ENCODE results near the gene MGAT4B. TPM values are rescaled to one million over a fixed set of nuclear protein-coding genes. Genes with fewer than 3 reads are reported as not detected.

MGAT4B gene
- total RNA-seq, 1 donor from 2014 or later, result 193 TPM

DNA sequence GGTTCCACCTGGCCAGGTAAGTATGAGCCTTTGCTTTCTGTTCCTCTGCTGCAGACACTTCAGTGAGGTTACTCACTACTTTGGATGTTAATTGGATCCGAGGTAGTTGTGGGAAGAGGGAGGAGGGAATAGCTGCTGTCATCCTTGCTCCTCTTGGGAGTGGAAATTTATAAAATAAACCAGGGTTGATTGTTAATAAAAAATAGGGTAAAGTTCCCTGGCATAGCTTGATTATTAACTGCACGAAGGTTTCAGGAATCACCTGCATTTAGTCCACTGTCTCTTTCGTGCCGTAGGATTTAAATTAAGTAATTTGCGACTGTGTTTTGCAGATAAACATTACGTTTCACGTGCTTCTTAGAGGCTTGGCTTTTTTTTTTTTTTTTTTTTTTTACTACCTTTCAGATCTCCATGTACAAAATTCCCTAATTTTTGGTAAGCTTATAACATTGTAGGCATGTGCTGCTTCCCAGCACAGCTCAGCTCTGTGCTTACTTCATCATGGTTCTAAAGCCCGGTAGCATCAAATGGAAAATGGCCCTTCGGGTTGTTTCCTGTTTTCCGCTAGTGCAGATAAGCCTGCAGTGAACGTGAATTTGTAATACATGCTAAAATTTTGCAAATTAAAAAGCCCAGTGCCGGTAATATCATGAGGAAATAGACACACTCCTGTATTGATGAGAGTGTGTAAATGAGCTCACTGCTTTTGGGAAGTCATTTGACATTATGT is 39.8 kb downstream of the MGAT4B start:
- Histone ChIP-seq H3K4me3 (ENCODE audit: insufficient read depth, low read depth, low read length) (peak overlapping the region; percentile 27), H3K36me3 (ENCODE audit: insufficient read depth, low read length) (peaks cover 17% of the 10 kb centered on the region), H3K4me1 (ENCODE audit: insufficient read depth, low read length) (peaks cover 56% of the 10 kb centered on the region), H3K27ac (ENCODE audit: low read depth, low read length) (peak overlapping the region; percentile 81), H4K20me1 (ENCODE audit: insufficient read depth, low read length) (peaks cover 44% of the 10 kb centered on the region), H3K9ac (ENCODE audit: low read length) (peak overlapping the region; percentile 63), H3K9me3 (ENCODE audit: insufficient read depth, low read depth, low read length) (no peaks in the 10 kb centered on the region), H3K27me3 (ENCODE audit: insufficient read depth, low read length) (no peaks in the 10 kb centered on the region), H3K4me2 (ENCODE audit: low read length) (peak overlapping the region; percentile 80), H3K79me2 (ENCODE audit: insufficient read depth, low read length) (peaks cover 60% of the 10 kb centered on the region), H2AFZ (ENCODE audit: low read depth, low read length) (no peak overlapping the region)
- no peak for DNase-seq (ENCODE audit: low read depth)
- Mint-ChIP-seq H3K27me3 (ENCODE audit: low read depth, unreplicated experiment) (no peaks in the 10 kb centered on the region), H3K4me1 (ENCODE audit: low read depth, unreplicated experiment) (peaks cover 60% of the 10 kb centered on the region), H3K27ac (ENCODE audit: unreplicated experiment) (peak overlapping the region; percentile 89), H3K36me3 (ENCODE audit: low read depth, unreplicated experiment) (peaks cover 19% of the 10 kb centered on the region), H3K4me3 (ENCODE audit: unreplicated experiment) (peak overlapping the region; percentile 76), H3K9me3 (ENCODE audit: unreplicated experiment) (no peaks in the 10 kb centered on the region)
- no peak for FAIRE-seq
- TF ChIP-seq, protein P1, sequence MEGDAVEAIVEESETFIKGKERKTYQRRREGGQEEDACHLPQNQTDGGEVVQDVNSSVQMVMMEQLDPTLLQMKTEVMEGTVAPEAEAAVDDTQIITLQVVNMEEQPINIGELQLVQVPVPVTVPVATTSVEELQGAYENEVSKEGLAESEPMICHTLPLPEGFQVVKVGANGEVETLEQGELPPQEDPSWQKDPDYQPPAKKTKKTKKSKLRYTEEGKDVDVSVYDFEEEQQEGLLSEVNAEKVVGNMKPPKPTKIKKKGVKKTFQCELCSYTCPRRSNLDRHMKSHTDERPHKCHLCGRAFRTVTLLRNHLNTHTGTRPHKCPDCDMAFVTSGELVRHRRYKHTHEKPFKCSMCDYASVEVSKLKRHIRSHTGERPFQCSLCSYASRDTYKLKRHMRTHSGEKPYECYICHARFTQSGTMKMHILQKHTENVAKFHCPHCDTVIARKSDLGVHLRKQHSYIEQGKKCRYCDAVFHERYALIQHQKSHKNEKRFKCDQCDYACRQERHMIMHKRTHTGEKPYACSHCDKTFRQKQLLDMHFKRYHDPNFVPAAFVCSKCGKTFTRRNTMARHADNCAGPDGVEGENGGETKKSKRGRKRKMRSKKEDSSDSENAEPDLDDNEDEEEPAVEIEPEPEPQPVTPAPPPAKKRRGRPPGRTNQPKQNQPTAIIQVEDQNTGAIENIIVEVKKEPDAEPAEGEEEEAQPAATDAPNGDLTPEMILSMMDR (IDR thresholded peaks at IDR 0.05; ENCODE audit: insufficient read depth, low read depth, low read length), result no peak
- no peak for TF ChIP-seq EZH2 (IDR thresholded peaks at IDR 0.05; ENCODE audit: insufficient read depth, low read length)

DNA sequence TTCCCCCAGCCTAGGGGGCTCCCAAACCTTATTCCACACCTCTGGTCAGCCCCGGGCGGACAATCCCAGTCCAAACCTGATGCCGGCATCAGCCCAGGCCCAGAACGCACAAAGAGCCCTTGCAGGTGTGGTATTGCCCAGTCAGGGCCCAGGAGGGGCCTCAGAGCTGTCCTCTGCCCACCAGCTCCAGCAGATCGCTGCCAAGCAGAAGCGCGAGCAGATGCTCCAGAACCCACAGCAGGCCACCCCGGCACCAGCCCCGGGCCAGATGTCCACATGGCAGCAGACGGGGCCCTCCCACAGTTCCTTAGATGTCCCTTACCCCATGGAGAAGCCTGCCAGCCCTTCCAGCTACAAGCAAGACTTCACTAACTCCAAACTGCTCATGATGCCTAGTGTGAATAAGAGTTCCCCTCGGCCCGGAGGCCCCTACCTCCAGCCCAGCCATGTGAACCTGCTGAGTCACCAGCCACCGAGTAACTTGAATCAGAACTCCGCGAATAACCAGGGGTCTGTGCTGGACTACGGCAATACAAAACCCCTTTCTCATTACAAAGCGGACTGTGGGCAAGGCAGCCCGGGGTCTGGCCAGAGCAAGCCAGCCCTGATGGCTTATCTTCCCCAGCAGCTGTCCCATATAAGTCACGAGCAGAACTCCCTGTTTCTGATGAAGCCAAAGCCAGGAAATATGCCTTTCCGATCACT is 40.5 kb downstream of the MGAT4B start:
- Mint-ChIP-seq H3K9me3 (ENCODE audit: unreplicated experiment) (no peaks in the 10 kb centered on the region), H3K36me3 (ENCODE audit: low read depth, unreplicated experiment) (peaks cover 16% of the 10 kb centered on the region), H3K27me3 (ENCODE audit: low read depth, unreplicated experiment) (no peaks in the 10 kb centered on the region), H3K4me1 (ENCODE audit: low read depth, unreplicated experiment) (peaks cover 66% of the 10 kb centered on the region), H3K27ac (ENCODE audit: unreplicated experiment) (peak overlapping the region; percentile 89), H3K4me3 (ENCODE audit: unreplicated experiment) (peak overlapping the region; percentile 76)
- Histone ChIP-seq H3K4me2 (ENCODE audit: low read length) (peak overlapping the region; percentile 80), H3K4me1 (ENCODE audit: insufficient read depth, low read length) (peaks cover 60% of the 10 kb centered on the region), H3K27me3 (ENCODE audit: insufficient read depth, low read length) (no peaks in the 10 kb centered on the region), H2AFZ (ENCODE audit: low read depth, low read length) (no peak overlapping the region), H4K20me1 (ENCODE audit: insufficient read depth, low read length) (peaks cover 42% of the 10 kb centered on the region), H3K79me2 (ENCODE audit: insufficient read depth, low read length) (peaks cover 64% of the 10 kb centered on the region), H3K4me3 (ENCODE audit: insufficient read depth, low read depth, low read length) (peak overlapping the region; percentile 27), H3K36me3 (ENCODE audit: insufficient read depth, low read length) (peaks cover 12% of the 10 kb centered on the region), H3K9me3 (ENCODE audit: insufficient read depth, low read depth, low read length) (no peaks in the 10 kb centered on the region), H3K9ac (ENCODE audit: low read length) (peak overlapping the region; percentile 63), H3K27ac (ENCODE audit: low read depth, low read length) (peak overlapping the region; percentile 81)
- TF ChIP-seq, protein P1 (IDR thresholded peaks at IDR 0.05; ENCODE audit: insufficient read depth, low read depth, low read length), result no peak
- TF ChIP-seq EZH2 (IDR thresholded peaks at IDR 0.05; ENCODE audit: insufficient read depth, low read length), result no peak
- DNase-seq (ENCODE audit: low read depth), result peak; percentile 79
- no peak for FAIRE-seq
